Fibroblast of skin of abdomen (primary cell): ENCODE measurements around the gene SHKBP1. TPM values are rescaled to one million over a fixed set of nuclear protein-coding genes. Genes with fewer than 3 reads are reported as not detected.
A peak's percentile ranks its signal among the peaks of the same experiment; 100 is the strongest.
"Not testable (repeated sequence)": the region's sequence is repeated elsewhere in the genome, so short reads cannot be mapped to it uniquely, and the experiment has no call there.

Experiments used
- DNase-seq: peaks from one replicate; pipeline ENCODE4 v3.0.0-alpha.2; 2013
- polyA plus RNA-seq, 2 experiments: library from polyadenylated mRNA; unstranded; fragments of 120-200 nt; gene quantifications; one replicate each; pipeline ENCODE4 v1.2.1, GENCODE V29; 2013; ENCODE audit not compliant: insufficient read length in 2 of 2

SHKBP1 gene
- 80.6 TPM for polyA plus RNA-seq (2013, experiment 1 of 2; ENCODE audit: insufficient read length)
- polyA plus RNA-seq (2013, experiment 2 of 2; ENCODE audit: insufficient read length), result 89.8 TPM

GRCh38 chr19:40576585-40577451, at the start of gene SHKBP1:
Gene SHKBP1 (plus strand): TSS chr19:40576873. CDS start chr19:40576900, 27 bp downstream.
- DNase-seq, result peak; percentile 95

DNA sequence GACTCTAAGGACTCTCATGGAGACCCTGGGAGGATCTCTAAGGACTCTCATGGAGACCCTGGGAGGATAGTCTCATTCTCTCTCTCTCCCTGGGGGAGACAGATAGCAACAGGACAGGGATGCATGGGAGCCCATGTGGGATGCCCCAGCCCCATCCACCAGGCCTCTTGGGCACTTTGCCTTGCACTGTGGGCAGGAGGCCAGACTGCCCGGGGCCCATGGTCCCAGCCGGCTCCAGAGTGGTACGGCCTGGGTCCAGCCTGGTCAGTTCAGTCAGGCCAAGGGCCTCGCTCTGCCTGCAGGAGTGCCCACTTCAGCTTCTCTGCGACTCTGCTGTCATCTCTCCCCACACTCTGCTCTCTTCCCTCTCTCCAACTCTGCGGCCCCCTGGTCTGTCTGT, 48.6 kb upstream of the SHKBP1 start:
- no peak for DNase-seq

- DNase-seq, result no peak
These were observed 48.1 kb upstream of the SHKBP1 start for GRCh38 chr19:40528533-40529092.

DNA sequence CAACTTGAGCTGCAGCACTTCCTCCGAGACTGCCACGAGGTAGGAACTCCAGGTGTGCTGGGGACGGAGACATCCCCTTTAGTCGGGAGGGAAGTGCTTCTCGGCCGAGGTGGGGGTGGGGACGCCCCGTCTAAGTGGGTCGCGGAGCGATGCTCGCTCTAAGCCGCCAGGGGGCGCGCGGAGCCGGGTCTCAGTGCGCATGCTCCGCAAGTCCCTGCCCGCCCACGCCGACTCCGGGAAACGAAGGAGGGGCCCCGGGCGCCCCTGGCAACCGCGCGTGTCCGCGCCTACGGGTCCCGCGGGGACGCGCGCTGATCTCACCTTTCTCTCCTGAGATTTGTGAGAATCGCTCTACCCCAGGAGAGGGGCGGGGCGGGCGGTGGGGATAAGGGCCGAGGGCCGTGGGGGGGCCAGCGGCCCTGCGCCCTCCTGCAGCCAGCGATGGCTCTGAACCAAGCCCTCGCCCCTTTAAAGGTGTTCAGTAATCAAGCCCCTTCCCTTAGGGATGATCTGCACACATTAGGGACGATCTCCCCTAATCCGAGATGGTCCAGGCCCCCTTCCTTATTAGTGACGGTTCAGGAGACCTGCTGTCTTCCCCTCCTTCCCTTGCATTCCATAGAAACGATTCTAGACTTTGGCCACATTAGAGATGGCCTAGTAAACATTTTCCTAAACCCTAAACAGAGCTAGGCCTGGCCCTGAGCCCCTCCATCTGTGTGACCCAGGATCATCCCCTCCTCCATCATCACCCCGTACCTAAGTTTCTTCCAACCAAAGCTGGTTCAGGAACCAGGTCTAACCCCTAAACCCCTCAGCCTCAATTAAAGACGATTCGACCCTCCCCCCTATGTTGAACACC, 47.3 kb upstream of the SHKBP1 start:
- peak; percentile 71 for DNase-seq

GRCh38 chr19:40530091-40530901, 46.4 kb upstream of the SHKBP1 start:
- DNase-seq, result no peak

- DNase-seq, result no peak
These were observed 43.2 kb upstream of the SHKBP1 start for GRCh38 chr19:40533508-40533907.

DNA sequence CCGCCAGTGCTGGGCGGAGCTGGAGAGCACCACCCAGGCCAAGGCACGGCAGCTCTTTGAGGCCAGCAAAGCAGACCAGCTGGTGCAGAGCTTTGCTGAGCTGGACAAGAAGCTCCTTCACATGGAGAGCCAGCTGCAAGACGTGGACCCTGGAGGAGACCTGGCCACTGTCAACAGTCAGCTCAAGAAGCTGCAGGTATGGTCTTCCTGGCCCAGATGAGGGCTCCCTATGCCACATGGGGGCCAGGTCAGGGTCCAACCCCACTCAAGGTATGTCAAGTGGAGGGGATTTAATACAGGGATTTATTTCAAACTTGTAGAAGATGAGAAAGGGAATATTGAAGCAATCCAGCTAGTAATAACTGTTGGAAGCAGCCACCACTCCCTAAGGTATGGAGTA, 42.5 kb upstream of the SHKBP1 start:
- no peak for DNase-seq

DNA sequence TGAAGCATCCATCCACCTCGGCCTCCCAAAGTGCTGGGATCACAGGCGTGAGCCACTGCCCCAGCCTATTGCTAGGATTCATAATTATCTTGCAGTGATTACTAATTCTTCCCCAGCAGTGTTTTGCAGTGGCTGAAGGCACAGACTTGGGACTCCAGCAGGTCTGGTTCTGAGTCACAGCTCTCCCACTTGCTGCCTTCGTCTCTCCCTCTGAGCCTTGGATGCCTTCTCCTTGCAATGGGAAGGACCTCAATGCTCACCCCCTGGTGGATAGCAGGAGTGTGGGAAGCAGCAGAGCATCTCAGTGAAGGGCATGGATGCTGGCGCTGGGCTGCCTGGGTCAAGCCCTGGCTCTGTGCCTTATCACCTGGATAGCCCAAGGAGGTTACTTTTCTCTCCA, 37.6 kb upstream of the SHKBP1 start:
- DNase-seq, result no peak

GRCh38 chr19:40542202-40542859, 34.3 kb upstream of the SHKBP1 start:
- DNase-seq, result peak; percentile 47

DNA sequence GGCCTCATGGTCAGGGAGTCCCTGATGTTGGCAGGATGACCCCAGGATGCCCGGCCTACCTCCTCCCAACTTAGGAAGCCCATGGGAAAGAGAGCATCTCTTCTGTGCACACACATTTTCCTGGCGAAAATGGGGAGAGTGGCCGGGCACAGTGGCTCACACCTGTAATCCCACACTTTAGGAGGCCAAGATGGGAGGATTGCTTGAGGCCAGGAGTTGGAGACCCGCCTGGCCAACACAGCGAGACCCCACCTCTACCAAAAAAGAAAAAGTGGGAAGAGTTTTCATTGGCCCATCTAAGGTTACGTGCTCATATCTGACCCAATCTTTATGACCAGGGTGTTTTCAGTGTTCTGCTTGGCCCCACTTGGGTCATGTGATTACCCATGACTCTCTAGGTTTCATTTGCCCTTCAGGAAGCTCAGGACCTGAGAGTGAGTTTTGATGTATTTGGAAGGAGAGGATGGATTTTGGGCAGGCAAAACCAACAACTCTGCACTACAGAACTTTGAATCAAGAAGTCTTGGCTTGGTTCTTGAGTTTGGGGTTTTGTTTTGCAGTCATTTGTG, 33.6 kb upstream of the SHKBP1 start:
- no peak for DNase-seq

GRCh38 chr19:40546153-40546841, 30.4 kb upstream of the SHKBP1 start:
- DNase-seq, result not testable (repeated sequence)

DNA sequence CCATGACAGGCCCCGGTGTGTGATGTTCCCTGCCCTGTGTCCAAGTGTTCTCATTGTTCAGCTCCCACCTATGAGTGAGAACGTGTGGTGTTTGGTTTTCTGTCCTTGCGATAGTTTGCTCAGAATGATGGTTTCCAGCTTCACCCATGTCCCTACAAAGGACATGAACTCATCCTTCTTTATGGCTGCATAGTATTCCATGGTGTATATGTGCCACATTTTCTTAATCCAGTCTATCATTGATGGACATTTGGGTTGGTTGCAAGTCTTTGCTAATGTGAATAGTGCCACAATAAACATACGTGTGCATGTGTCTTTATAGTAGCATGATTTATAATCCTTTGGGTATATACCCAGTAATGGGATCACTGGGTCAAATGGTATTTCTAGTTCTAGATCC, 29.5 kb upstream of the SHKBP1 start:
- DNase-seq, result not testable (repeated sequence)

GRCh38 chr19:40547836-40548235, 28.8 kb upstream of the SHKBP1 start:
- no peak for DNase-seq

DNA sequence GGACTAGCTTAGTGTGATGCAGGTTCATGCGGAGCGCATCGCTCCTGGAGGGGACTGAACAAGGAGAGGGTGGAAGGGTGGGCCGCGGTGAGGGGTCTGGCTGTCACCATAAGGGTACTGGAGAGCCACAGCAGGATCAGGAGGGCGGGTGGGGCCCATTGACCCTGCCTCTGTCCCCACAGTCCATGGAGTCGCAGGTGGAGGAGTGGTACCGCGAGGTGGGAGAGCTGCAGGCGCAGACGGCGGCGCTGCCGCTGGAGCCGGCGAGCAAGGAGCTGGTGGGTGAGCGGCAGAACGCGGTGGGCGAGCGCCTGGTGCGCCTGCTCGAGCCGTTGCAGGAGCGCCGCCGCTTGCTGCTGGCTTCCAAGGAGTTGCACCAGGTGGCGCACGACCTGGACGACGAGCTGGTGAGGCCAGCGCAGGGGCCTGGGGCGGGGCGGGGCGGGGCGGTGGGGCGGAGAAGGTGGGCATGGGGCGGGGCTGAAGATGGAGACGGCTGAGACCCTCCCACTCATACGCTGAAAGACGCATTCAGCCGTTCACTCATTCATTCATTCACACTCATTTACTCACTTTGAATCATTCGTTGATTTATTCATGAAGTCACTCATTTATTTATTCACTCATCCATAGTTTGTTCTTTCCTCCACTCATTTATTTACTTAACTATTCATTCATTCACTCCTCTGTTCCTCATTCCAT, 27.5 kb upstream of the SHKBP1 start:
- peak; percentile 42 for DNase-seq

DNA sequence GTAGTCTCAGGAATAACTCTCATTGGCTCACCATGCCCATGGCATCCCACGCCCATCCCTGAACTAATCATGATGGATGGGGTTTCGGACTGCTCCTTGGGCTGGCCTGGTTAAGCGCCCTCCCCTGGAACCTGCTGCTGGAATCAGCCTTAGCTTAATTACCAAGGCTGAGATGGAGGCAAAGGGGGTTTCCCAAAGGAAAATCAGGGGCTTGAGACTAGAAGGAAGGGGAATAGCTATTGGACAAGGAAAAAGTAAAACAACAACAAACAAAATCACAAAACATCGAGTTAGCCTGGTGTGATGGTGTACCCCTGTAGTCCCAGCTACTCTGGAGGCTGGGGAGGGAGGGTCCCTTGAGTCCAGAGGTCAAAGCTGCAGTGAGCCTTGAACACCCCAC, 25.7 kb upstream of the SHKBP1 start:
- DNase-seq, result no peak

DNA sequence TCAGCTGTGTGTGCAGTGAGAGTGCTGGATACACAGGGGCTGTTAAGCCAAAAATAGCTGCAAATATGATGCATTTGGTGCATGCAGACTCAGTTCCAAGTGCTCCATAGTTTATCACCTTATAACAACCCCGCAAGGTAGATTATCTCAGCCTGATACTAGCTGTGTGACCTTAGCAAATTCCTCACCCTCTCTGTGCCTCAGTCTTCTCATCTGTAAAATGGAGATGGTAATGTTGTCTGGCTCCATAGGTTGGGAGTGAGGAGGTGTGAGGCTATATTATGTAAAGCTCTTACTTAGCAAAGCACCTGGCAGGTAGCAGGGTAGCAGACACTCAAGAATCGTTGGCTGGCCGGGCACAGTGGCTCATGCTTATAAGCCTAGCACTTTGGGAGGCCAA, 23.8 kb upstream of the SHKBP1 start:
- no peak for DNase-seq

GRCh38 chr19:40553885-40554857, 22.5 kb upstream of the SHKBP1 start:
- DNase-seq, result no peak

GRCh38 chr19:40555978-40556689, 20.5 kb upstream of the SHKBP1 start:
- DNase-seq, result no peak
